ENCODE results near the gene KIF5C. TPM values are rescaled to one million over a fixed set of nuclear protein-coding genes. Genes with fewer than 3 reads are reported as not detected.

The KIF5C gene
- total RNA-seq, 1 donor from 2014 or later: 13.3 TPM

DNA sequence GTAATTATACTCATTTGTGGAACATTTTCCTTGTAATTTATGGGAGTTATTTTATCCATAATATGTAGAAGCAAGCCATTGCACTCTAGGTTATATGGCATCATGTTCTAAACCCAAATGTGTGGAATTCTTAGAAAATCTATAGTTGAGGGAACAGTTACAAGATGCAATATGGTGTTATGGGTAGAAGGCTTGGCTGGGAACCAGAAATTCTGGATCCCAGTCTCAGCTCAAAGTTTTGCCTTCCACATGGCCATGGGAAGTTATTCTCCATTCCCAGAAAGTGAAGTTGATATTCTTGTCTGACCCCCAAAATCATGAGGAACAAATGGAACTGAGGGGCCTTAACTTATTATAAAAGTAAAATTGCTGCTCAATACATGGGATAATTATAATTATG, 38.0 kb downstream of the KIF5C start:
- no peaks in the 10 kb centered on the region for H3K36me3 ChIP-seq
- intact Hi-C loops (cut with DNase I): no loop called here
- no peak for DNase-seq (ENCODE audit: extremely low spot score in 2 of 2)

GRCh38 chr2:148913492-148913891, 38.5 kb downstream of the KIF5C start:
- TF ChIP-seq CTCF (IDR thresholded peaks at IDR 0.05) (no peak), POLR2AphosphoS5 (IDR thresholded peaks at IDR 0.05; ENCODE audit: insufficient read depth in 1 of 2, low read depth in 1 of 2) (no peak), POLR2A (IDR thresholded peaks at IDR 0.05) (no peak)
- Histone ChIP-seq H3K36me3 (no peaks in the 10 kb centered on the region), H3K27ac (no peak overlapping the region), H3K4me1 (no peaks in the 10 kb centered on the region), H3K4me3 (no peak overlapping the region), H3K27me3 (no peaks in the 10 kb centered on the region), H3K9me3 (no peaks in the 10 kb centered on the region)
- no peak for DNase-seq (ENCODE audit: extremely low spot score in 2 of 2)
- intact Hi-C loops (cut with DNase I): no loop called here

More for the DNA sequence above, 38.0 kb downstream of the KIF5C start:
- Histone ChIP-seq H3K27ac (no peak overlapping the region), H3K27me3 (no peaks in the 10 kb centered on the region), H3K4me3 (no peak overlapping the region), H3K9me3 (no peaks in the 10 kb centered on the region), H3K4me1 (no peaks in the 10 kb centered on the region)
- TF ChIP-seq CTCF (IDR thresholded peaks at IDR 0.05): no peak

GRCh38 chr2:148914463-148914862, 39.4 kb downstream of the KIF5C start:
- intact Hi-C loops (cut with DNase I): no loop called here
- no peak for DNase-seq (ENCODE audit: extremely low spot score in 2 of 2)

DNA sequence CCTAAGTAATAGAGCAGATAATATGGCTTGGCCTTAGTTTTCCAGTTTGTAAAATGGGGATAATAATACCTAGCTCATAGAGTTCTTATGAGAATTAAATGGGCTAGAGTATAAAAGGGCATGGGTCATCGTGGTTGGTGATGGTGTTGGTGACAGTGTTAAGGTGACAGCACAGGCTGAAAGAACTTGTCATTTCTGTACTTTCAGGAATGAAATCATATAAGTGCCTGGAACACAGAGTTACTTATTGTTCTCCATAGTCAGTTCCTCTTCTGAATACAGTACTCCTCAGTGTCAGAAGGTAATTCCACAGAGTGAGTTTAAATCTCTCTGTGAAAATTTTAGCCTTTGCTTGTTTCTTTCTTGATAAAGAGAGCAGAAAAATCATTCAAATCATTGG, 42.4 kb downstream of the KIF5C start:
- no peaks in the 10 kb centered on the region for H3K9me3 ChIP-seq
- H3K4me3 ChIP-seq: no peak overlapping the region
- no peak for DNase-seq (ENCODE audit: extremely low spot score in 2 of 2)
- intact Hi-C loops (cut with DNase I): no loop called here
- H3K27me3 ChIP-seq: no peaks in the 10 kb centered on the region
- H3K36me3 ChIP-seq: no peaks in the 10 kb centered on the region
- no peak overlapping the region for H3K27ac ChIP-seq
- TF ChIP-seq POLR2A (IDR thresholded peaks at IDR 0.05) (no peak), POLR2AphosphoS5 (IDR thresholded peaks at IDR 0.05; ENCODE audit: insufficient read depth in 1 of 2, low read depth in 1 of 2) (no peak), CTCF (IDR thresholded peaks at IDR 0.05) (no peak)
- no peaks in the 10 kb centered on the region for H3K4me1 ChIP-seq

More at GRCh38 chr2:148914463-148914862, 39.4 kb downstream of the KIF5C start:
- H3K9me3 ChIP-seq: no peaks in the 10 kb centered on the region
- TF ChIP-seq POLR2A (IDR thresholded peaks at IDR 0.05): no peak
- TF ChIP-seq POLR2AphosphoS5 (IDR thresholded peaks at IDR 0.05; ENCODE audit: insufficient read depth in 1 of 2, low read depth in 1 of 2): no peak
- TF ChIP-seq CTCF (IDR thresholded peaks at IDR 0.05): no peak
- no peaks in the 10 kb centered on the region for H3K36me3 ChIP-seq
- no peak overlapping the region for H3K4me3 ChIP-seq
- H3K27me3 ChIP-seq: no peaks in the 10 kb centered on the region
- no peaks in the 10 kb centered on the region for H3K4me1 ChIP-seq
- no peak overlapping the region for H3K27ac ChIP-seq

DNA sequence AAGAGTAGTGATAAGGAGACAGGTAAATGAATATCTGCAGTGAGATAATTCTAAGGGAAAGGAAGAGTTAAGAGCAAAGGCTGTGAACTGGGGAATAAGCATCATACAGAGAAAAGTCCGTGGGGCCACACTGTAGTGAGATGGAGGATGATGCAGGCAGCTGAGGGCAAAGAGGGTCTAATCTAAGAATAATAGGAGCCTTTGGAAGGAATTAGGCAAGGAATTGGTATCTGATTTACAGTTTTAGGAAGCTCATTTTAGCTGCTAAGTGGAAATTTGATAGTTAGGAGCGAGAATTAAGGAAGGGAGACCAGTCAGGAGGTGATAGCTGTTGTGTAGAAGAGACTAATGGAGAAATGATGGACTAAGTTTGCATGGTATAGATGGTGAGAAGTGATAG, 43.5 kb downstream of the KIF5C start:
- no peaks in the 10 kb centered on the region for H3K36me3 ChIP-seq
- intact Hi-C loops (cut with DNase I): no loop called here
- no peak overlapping the region for H3K27ac ChIP-seq
- no peaks in the 10 kb centered on the region for H3K9me3 ChIP-seq
- no peak for DNase-seq (ENCODE audit: extremely low spot score in 2 of 2)
- H3K27me3 ChIP-seq: no peaks in the 10 kb centered on the region
- no peaks in the 10 kb centered on the region for H3K4me1 ChIP-seq
- H3K4me3 ChIP-seq: no peak overlapping the region
- TF ChIP-seq POLR2AphosphoS5 (IDR thresholded peaks at IDR 0.05; ENCODE audit: insufficient read depth in 1 of 2, low read depth in 1 of 2) (no peak), CTCF (IDR thresholded peaks at IDR 0.05) (no peak), POLR2A (IDR thresholded peaks at IDR 0.05) (no peak)
